Measurements from ENCODE around the gene FADS3.

FADS3 gene

DNA sequence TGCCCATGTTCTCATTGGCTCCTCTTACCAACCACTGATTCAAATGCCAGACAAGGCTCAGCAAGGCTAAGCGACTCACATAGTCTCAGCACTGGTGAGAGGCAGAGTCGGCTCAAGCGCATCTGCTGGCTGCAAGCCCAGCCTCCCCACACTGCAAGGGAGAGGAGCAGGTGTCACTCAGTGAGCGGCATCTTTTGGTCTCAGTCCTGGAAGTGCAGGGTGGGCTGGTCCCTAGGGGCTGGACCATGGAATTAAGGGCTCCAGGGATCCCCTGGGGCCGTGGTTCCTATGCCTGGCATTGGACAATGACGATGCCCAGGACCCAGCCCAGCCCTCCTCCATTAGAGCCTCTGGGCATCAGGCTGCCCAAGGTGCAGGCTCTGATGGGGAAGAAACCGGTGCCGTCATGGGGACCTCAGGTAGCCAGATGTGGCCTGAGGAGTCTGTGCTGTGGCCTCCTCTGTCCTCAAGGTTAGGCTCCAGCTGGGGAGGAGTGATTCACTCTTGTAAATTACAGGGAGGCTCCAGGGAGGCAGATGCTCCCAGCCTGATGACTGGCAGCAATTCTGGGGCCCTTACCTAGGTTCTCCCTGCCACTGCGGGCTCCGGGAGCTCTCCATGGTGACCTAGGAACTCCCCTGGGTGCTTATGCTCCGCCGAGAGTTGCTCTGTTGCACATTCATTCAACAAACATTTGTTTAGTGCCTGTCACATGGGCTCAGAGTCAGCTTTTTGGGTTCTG is 35.2 kb downstream of the FADS3 start:
- DNase-seq (ENCODE audit: low spot score): no peak

DNA sequence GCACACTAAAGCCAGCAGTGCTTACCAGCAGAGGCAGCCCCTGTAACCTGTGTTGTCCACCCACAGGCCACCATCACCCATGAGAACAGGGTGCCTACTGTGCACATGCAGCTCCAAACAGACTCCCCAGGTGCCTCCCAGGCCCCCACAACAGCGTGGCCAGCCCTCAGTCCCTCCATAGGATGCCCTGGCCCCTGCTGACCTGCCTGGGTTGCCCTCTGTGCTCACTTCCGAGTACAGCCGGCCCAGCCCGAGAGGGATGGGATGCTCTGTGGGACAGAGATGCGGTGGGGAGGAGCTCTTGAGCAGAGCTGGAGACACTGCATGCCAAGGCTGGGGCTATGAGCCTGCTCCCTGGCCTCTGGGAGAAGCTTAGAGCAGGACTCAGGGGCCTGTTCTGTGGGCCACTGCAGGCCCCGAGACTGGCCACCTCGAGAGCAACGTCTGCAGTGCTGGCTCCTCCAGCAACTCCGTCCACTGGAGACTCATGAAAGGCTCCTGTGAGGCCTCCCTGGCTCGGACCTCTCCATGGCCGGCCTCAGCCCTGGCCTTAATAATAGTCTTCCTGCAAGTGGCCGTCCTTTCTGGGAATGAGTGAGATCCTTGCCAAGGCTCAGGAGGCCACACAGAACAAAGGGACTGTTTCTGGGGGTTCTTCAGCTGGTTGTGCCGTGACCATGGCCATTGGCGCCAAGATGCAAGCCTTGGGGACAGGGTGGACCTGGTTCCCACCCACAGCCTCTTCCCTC is 36.2 kb downstream of the FADS3 start:
- no peak for DNase-seq (ENCODE audit: low spot score)

DNA sequence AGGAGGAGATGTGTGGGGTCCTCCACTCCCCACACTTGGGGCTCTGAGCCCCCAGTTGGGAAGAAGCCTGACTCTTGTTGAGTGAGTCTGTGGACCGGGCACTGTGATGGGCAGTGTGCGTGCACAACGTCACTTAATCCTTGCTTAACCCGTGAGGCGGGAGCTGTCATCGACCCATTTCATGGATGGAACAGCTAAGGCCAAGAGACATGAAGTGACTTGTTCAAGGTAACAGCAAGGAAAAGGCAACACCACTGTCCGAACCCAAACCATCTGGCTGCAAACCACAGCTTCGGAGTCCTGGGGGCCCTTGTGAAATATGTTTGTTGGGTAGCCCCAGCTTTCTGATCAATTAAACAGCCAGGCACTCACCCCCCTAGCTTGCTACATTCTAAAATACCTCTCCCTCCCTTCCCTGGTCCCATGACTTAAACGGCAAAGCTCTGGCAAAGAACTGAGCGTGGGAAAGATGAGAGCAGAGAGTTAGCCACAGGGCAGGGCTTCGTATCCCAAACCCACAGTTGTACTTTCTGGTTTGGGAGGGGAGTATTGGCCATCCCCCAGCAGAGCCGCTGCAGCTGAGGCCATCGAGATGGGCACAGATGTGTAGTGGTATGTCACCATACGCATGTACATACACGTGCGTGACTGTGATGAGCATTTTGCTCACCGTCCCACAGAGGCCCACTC is 37.0 kb downstream of the FADS3 start:
- DNase-seq (ENCODE audit: low spot score): no peak

DNA sequence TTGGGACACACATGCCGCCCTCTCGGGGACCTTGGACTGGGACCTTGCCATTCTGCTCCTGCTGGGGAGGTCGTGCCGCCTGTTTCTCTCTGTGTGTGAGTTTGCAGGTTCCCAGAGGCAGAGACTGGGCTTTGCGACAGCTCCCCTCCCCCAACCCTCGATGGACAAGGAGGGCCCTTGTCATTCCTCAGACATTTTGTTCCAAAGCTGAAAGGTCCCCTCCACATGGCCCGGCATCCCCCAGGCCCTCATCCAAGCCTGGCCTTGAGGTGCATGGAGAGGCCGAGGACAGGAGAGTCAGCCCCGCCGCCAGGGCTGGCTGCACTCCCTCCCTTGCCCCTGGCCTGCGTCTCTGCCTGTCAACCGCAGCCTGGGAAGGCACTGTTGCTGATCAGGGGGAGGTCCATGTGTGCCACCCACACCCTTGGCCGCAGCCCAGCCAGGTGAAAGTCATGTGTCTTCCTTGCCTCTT is 37.6 kb downstream of the FADS3 start:
- DNase-seq (ENCODE audit: low spot score): no peak

DNA sequence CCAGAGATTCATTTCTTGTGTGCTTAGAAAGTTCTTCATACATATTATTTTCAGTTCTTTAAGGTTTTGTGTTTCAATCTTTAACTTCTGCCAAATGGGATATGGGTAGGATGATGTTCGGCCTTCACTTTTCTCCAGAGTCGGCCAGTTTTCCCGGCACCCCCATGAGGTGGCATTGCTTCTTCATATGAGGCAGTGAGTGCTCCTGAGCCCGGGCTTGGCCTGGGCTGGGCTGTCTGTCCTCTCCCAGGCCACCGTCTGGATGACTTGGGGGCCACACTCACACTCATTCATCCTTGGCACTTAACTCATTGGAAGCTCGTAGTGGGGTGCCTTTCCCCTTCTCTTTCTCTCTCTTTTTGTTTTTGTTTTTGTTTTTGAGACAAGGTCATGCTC is 39.4 kb downstream of the FADS3 start:
- no peak for DNase-seq (ENCODE audit: low spot score)

DNA sequence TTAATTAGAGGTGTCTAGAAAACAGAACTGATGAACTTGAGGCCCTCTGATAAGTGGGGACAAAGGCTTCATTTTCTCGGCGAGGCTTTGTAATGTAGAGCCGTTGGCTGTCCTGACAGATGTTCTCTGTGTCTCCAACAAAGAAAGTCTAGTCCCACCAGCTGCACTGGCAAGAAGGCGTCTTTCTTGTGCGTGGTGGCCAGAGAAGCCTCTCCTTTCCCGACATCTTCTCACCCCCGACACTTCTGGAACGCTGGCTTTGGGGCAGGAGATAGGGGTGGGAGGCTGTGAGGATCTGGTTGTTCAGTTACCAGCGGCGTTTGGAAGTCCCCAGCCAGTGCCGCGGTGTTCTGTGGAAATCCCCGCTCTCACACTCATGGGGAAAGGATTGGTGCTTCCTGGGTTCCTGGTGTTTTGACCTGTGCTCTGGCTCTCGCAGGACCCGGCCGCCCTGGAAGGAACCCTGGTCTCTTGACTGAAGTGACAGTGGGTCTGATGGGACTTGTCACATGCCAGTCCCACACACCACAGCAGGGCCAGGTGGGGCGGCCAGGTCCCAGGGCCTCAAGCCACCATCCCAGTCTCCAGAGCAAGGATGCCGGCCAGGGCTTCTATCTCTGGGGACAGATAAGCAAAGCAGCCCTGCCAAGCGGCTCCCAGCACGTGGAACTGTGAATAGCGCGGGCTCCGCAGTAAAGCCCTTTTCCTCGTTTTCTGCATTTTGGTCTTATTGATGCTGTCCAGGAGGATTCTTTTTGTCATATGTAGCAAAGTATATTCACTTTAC is 40.0 kb downstream of the FADS3 start:
- DNase-seq (ENCODE audit: low spot score): no peak

DNA sequence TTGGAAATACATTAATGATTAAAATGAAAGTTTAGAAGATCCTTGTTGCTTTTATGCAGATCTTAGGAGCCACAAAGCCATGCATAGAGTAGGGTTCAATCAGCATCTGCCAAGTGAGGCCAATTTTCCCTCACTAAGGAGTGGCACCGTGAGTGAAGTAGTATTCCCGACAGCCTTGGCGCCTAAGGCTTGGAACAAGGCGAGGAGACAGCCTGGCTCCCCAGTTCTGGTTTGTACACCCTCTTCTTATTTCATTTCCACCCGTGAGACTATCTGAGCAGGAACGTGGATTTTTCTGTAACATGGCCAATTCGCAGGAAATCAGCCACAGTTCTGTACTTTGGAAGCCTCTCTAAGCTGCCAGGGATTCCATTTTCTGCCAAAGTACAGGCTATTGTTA is 40.7 kb downstream of the FADS3 start:
- DNase-seq (ENCODE audit: low spot score): no peak

DNA sequence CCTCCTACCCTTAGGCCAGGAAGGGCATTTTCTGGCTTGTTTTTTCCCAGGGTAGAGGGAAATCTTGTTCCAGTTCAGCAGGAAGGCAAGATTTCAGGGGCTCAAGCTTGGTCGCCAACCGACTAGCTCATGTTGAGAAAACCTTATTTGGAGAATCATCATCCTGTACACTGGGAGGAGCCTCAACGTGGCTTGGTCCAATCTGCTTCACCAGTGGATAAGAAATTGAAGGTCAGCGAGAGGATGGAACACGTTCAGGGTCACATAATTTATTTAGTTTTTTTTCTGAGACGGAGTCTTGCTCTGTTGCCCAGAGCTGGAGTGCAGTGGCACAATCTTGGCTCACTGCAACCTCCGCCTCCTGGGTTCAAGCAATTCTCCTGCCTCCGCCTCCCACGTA is 42.7 kb downstream of the FADS3 start:
- no peak for DNase-seq (ENCODE audit: low spot score)

DNA sequence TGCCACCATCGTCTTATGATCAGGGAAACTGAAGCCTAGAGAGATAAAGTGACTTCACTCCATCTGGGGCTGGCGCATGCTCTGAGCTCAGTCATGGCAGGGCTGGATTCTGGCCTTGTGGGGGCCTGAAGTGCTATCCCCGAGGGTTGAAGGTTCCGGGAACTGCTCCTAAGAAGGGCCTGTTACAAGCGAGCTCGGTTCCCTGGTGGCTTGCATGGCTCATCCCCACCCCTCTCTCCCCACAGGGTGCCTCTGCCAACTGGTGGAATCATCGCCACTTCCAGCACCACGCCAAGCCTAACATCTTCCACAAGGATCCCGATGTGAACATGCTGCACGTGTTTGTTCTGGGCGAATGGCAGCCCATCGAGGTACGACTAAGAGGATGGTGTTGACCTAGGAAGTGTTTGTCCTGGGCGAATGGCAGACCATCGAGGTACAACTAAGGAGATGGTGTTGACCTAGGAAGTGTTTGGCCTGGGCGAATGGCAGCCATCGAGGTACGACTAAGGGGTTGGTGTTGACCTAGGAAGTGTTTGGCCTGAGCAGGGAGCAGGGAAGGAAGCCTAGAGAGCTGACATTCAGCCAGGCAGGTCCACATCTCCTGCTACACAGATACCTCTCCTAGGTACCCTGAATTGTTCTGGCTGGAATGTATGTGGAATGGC is 43.3 kb downstream of the FADS3 start:
- no peak for DNase-seq (ENCODE audit: low spot score)

DNA sequence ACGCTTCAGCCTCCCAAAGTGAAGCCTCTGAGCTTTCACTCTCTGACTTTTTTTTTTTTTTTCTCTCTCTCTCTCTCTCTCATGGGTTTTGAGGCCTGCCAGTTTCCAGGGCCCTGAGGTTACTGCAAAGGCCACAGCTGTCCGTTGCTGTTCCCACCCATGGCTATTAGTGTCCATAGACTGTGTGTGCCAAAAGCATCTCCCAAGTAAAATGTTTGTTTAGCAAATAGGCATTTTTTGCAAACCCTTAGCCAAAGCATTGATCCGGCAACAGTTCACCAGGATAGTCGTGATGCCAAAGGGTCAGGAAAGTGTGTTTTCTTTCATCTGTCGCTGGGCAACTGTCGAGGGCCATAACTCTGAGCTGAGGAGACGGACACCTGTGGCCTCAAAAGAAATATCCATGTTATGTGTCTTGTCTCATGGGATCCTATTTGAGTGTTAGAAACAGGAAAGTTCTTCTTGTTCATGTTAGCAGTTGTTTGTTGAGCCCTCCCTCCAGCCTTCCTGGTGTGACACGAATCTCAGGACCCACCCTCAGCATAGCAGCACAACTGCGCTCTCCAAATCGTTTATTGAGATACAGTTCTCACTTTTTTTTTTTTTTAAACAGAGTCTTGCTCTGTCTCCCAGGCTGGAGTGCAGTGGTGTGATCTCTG is 44.9 kb downstream of the FADS3 start:
- DNase-seq (ENCODE audit: low spot score): no peak

DNA sequence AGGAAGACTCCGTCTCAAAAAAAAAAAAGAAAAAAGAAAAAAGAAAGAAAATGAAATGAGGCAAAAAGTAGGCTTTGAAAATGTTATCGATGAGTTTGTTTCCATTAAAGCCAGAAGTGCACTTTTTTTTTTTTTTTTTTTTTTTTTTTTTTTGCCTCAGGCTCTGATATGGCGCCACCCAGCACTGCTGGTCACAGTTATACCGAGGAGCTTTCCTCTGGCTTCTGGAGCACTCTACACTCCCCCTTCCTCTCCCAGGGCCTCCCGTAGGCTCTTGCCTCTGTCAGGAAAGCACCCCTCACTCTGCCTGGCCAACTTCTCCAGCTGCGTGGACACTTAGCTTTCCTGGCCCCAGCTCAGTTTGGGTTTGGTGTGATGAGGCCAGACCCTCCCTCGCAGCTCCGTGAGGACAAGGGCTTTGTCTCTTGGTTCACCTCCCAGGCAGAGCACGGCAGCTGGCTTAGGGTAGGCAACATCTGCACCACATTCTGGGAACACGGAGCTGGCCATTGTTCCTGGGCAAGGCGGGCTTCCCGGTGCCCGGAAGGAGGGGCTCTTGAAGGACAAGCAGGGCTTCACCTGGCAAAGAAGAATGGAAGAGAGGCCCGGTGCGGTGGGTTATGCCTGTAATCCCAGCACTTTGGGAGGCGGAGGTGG is 46.3 kb downstream of the FADS3 start:
- DNase-seq (ENCODE audit: low spot score): no peak

DNA sequence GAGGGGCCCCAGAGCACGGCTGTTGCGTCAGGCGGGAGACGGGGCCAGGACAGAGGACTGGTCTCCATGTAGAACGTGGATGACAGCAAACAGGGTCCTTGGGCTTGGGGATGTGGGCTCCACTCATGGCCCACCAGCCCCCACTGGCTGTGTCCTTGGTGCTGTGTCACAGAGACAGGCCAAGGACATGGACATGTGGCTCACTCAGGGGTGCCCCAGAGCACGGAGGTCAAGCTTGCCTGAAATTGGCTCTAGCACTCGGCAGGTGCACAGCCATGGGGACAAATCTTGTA is 48.9 kb downstream of the FADS3 start:
- no peak for DNase-seq (ENCODE audit: low spot score)

DNA sequence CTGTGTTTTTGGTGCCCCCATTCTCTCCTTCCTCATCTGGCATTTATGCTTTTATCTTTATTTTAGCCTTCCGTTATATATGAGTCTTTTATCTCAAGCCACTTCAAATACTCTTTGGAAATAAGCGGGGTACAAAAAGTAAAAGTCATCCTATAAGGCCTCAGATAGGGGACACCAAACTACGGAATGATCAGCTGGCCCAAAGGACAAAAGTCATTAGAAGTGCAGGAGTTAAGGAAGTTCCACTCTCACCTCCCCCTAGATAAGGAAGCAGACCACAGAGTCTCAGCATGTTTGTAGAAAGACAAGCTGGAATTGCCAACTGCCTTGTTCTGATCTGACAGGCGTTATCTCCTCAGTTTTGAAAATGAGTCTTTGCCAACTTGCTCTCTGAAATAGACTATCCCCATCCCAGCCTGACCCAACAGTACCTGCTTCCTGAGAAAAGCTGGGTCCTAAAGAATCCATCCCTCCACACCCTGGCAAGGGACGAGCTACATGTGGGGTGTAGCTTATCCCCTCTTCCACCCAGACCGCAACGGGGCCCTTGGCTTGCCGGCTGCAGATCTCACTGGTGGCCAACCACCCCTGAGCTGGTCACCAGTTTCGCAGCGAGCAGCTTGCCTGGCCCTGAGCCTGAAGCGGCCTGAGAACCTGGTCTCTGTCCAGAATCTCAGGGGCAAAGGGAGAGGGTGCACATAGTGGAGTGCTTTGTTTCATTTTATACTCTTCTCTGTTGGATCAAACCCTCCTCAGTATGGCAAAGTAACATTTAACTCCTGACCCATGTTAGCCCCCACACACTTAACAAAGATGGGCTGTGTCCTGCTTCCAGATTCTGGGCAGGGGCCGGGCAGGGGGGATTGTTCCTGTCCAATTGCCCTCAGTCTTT is 49.5 kb downstream of the FADS3 start:
- DNase-seq (ENCODE audit: low spot score): no peak

DNA sequence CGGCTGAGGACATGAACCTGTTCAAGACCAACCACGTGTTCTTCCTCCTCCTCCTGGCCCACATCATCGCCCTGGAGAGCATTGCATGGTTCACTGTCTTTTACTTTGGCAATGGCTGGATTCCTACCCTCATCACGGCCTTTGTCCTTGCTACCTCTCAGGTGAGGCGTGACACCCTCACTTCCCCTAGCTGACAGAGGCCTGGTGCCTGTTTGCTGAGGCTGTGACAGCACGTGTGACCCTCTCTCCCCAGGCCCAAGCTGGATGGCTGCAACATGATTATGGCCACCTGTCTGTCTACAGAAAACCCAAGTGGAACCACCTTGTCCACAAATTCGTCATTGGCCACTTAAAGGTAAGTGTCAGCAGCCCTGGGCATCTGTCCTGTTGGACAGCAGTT is 51.0 kb downstream of the FADS3 start:
- no peak for DNase-seq (ENCODE audit: low spot score)

DNA sequence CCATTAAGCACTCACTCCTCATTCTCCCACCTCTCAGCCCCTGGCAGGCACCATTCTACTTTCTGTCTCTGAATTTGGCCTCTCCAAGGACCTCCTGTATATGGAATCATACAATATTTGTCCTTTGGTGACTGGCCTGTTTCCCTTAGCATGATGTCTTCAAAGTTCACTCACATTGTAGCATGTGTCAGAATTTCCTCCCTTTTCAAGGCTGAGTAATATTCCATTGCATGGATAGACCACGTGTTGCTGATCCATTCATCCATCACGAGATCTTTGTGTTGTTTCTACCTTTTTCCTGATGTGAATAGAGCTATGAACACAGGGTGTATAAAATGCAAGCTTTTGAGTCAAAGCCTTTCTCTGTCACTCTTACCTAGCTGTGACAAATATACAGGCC is 51.6 kb downstream of the FADS3 start:
- no peak for DNase-seq (ENCODE audit: low spot score)

DNA sequence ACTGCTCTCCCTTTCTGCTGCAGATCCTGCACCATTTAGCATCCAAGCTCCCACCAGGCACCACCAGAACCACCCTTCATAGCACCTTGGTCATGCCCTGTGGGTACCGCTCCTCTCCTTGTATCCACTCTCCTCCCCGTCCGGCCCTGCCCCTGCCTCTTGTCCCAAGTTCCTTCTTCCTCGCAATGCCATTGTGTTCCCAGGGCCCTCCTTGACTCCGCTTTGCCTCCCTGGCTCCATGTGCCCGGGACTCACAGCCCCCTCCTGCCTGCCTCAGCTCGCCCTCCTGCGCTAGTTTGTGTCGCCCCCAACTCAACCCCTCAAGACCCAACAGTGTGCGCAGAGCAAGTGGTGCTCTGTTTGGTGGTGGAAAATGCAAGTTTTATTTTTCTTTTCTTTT is 52.4 kb downstream of the FADS3 start:
- DNase-seq (ENCODE audit: low spot score): no peak

DNA sequence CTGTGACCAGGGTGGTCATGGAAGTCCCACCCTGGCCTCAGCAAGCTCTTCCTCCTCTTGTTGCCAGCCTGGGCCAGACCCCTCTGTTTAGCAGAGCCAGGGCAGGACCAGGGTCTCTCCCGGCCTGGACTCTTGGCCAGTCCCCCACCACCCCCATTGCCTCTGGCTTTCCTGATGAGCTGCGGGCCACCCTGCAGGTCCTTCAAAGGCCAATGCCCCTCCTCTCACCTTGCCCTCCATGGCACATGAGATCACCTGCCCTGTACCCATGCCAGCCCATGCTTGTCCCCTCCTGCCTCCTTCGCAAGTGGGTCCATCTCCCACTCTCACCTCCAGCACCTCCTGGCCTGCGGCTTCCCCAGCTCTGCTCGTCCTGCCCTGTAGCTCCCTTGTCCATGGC is 52.8 kb downstream of the FADS3 start:
- no peak for DNase-seq (ENCODE audit: low spot score)

DNA sequence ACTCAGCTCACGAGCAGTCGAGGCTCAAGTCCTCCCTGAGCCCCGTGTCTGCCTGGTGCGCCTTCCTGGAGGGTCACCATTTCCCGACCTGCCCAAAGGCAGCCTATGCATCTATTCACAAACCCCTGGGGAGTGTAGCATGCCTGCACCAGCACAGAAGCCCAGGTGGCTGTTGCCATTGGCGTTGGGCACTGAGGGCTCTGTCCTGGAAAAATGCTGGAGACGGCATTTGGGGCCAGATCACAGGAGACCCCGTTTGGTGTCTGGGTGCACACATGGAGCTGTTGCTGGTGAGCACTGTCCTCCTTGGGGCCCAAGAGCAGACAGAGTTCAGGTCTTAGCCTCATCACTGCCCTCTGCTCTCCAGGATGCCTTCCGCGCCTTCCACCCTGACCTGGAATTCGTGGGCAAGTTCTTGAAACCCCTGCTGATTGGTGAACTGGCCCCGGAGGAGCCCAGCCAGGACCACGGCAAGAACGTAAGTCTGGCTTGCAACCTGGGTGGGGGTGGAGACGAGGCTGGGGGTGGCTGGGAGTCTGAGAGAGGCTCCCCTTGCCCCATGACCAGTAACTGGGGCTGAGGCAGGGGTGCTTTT is 53.8 kb downstream of the FADS3 start:
- no peak for DNase-seq (ENCODE audit: low spot score)

DNA sequence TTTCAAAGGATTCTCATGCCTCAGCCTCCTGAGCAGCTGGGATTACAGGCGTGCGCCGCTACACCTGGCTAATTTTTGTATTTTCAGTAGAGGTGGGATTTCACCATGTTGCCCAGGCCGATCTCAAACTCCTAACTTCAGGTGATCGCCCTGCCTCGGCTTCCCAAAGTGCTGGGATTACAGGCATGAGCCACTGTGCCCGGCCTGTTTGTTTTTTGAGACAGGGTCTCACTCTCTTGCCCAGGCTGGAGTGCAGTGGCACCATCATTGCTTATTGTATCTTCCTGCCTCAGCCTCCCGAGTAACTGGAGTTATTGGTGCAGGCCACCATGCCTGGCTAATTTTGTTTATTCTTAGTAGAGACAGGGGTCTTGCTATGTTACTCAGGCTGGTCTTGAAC is 55.2 kb downstream of the FADS3 start:
- DNase-seq (ENCODE audit: low spot score): no peak

All from GM03348 (cell line).